Measurements from ENCODE around the gene TRAF3.

- TF ChIP-seq POLR2A (IDR thresholded peaks at IDR 0.05), result no peak
- TF ChIP-seq CTCF (IDR thresholded peaks at IDR 0.05), result no peak
Measured at GRCh38 chr14:102822311-102822863, 45.1 kb downstream of the TRAF3 start.
